A172 (cell line): Measurements from ENCODE around the gene NUF2. TPM values are rescaled to one million over a fixed set of nuclear protein-coding genes. Genes with fewer than 3 reads are reported as not detected.
"Not testable (repeated sequence)": the region's sequence is repeated elsewhere in the genome, so short reads cannot be mapped to it uniquely, and the experiment has no call there.

ENCODE experiments used
- DNase-seq: peaks from one replicate; pipeline ENCODE4 v3.0.0-alpha.2; 2015; ENCODE audit warnings: low spot score
- total RNA-seq: library from RNA; depleted of rRNA; stranded (reverse); fragments of >200 nt; shearing (Covaris generic); gene quantifications from 2 replicates; pipeline ENCODE4 v1.2.3, GENCODE V29; 2014

Gene NUF2
- total RNA-seq, 1 experiment from 2014 or later, result 95.8 TPM

DNA sequence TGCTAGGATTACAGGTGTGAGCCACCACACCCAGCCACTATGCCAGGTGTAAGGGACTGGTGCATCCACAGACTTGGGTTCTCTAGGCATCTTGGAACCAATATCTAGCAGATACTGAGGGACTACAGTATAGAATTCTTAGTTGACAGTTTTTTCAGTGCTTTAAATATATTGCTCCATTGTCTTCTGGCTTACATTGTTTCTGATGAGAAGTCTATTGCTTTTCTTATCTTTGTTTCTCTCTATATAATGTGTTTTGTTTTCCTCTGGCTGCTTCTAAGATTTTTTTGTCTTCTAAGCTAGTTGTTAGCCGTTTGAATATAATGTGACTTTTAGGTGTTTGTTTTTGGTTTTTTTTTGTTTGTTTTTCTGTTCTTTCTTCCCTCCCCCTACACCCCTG, 13.5 kb downstream of the NUF2 start:
- DNase-seq, result no peak

DNA sequence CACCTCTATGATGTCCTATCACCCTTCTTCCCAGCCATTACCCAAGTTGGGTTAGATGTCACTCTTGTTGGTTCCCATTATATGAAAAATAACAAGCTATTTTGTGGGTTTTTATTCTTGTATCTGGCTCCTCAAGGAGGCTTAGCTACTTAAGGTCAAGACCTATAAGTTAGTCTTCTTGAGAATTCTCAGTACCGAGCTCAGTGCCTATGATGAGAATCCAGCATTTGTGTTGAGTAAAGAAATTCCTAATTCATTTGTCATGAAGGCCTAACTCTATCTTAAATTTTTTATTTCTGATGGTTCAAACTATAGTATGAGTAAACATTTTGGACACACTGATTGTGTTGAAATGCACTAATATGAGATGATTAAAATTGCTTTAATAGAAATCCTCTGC, 15.9 kb downstream of the NUF2 start:
- DNase-seq, result no peak

DNA sequence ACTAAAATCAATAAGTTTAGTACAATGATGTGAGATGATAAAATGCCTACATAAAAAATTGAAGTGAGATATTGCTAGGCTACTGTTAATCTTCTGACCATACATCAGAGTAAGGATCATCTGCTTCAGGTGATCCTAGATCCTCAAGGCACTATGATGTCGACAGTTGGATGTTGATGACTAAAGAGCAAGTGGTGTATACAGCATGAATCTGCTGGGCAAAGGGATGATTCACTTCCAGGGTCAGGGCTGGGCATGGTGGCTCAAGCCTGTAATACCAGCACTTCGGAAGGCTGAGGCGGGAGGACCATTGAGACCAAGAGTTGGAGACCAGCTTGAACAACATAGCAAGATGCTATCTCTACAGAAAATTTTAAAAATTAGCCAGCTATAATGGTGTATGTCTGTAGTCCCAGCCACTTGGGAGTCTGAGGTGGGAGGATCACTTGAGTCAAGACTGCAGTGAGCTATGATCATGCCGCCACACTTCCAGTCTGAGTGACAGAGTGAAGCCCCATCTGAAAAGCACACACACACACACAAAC, 24.6 kb downstream of the NUF2 start:
- DNase-seq, result peak; percentile 25

DNA sequence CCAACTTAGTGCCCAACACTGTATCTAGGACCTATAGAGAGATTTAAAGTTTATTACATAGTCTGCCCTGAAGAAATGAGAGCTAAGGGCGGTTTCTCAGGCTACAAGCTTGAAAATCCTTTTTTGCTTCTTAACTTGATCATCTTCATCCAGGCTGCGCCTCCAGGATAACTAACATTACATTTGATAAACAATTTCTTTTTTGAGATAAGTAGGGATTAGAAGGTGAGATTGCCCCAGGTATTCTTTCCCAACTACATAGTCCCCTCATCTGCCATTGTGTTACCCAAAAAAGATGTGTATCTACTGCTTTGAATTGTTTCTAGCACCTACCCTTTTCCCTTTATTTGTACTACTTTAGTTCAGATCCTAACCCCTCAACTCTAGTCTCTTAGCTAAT, 25.4 kb downstream of the NUF2 start:
- DNase-seq, result no peak

DNA sequence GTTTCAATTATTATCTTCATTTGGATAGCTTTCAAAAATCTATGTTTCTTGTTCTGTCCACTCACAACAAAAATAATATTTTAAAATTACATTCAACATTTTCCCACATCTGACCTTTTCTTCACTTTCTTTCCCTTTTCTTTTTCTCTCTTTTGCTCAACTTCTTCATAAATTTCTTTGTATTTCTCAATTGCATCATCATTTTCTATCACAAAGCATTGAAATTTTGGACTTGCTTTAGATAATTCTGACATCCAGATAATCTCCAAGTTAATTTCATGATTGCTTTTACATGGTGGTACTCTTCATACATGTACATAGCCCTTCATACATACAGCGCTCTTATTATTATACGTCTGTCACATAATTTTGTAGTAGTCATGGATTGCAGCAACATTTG, 30.2 kb downstream of the NUF2 start:
- no peak for DNase-seq

DNA sequence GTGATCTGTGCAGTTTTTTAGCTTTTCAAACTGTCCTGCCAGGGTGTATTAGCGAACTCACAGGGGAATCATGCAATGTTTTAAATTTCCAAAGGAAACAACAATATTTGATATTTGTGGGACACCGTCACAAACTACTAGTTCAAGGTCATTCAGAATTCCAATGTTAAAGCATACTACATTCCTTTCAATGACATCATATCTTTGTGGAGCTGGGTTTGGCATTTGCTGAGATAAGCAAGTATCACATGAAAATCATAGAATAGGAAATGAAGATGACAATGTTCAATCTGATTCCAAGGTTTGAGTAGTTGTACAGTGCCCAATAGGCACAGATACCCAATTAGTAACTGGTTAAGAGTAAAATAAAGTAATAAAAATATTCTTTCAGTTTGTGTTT, 35.6 kb downstream of the NUF2 start:
- DNase-seq, result peak; percentile 29

DNA sequence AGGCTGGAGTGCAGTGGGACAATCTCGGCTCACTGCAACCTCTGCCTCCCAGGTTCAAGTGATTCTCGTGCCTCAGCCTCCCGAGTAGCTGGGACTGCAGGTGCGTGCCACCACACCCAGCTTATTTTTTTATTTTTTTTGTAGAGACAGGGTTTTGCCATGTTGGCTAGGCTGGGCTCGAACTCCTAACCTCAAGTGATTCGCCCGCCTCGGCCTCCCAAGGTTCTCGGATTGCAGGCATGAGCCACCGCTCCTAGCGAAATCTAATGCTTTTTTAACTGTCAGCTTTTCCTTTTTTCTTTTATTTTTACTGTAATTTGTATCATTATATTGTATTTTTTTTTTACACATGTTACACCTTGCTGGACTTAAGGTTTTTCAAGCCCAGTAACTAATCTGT, 36.4 kb downstream of the NUF2 start:
- not testable (repeated sequence) for DNase-seq

DNA sequence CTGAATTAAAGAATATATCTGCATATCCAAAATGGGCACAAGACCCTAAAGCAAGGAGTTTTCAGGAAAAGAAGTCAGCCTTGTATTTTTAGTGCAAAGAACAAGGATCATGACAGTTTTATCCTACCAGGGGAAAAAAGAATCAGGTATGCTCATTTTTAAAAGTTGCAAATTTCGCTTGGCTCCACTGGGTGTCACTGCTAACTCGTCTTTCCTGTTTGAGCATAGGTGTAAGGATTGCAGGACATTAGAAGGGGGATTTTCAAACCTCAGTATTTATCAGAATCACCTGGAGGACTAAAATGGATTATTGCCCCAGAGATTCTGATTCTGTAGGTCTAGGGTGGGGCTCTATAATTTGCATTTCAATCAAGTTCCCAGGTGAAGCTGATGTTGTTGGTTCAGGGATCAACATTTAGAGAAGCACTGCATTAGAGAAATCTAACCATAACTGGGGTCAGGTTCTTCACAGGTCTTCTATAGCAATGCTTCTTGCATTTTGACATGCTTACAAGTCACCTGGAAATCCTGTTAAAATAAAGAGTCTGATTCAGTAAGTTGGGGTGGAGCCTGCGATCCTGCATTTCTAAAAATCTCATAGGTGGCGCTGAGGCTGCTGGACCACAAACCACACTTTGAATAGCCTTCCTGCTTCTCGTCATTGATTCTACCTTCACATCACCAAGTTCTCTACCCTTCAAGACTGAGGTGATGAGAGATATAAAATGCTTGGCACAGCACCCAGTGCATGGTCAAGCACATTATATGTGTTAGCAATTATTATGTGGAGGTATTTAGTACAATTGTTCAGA, 39.6 kb downstream of the NUF2 start:
- DNase-seq, result peak; percentile 35

DNA sequence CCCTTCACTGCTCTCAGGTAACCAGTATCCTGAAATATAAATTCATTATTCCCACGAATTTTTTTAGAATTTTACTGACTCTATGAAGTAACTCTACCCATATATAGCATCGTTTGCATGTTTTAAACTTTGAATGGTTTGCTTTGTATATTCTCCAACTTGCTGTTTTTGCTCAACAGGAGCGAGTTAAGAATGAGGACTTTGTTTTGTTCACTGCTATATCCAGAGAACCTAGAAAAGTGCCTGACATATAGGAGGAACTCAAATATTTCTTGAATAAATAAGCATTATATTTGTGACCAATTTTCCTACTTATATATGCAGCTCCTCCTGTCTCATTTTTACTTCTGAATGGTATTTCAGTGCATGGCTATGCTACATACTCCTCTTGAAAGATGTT, 43.4 kb downstream of the NUF2 start:
- no peak for DNase-seq

DNA sequence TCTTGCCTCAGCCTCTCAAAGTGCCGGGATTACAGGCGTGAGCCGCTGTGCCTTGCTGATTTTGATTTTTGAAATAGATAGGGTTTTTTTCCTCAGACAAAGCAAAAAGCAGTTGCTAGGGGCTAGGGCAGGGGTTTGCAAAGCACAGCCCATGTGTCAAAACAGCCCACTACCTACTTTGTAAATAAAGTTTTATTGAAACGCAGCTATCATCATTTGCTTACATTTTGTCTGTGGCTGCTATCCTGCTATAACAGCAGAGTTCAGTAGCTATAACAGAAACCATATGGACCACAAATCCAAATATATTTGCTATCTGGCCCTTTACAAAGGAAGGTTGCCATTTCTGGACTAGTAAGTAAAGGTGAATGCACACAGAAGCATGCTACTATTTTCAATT, 44.8 kb downstream of the NUF2 start:
- no peak for DNase-seq

DNA sequence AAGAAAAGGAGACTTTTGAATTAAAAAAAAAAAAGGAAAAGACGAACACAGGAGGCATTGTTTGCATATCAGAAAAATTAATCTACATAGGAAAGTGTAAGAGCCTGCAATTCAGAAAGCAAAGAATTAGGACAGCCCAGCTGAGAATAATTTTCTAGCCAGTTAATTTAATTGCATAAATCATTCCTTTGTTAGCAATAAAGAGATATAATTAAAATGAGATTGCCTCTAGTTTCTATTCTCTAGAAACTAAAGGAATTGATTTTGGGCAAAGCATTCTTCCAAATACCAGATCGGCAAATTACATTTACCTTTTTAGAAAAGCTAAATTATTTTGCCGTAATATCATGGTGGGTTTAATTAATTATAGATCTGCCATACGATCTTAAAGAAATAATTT, 46.0 kb downstream of the NUF2 start:
- DNase-seq, result no peak

DNA sequence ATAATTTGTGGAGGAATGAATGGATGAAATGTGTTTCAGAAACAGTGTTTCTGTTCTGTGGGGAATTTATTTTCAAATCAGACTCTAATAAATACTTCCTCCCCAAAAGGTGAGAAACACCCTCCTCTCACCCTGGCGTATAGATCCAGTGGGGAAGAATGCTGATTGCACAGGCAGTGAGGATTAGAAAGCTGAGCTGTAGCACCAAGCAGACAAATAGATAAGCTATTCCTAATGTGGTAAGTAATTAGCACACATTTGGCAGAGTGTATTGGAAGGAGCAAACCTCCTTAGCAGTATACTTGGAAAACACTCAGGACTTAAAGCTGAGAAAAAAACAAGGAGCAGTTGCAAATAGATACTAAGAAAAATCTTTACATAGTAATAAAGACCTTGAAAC, 50.8 kb downstream of the NUF2 start:
- DNase-seq, result no peak

DNA sequence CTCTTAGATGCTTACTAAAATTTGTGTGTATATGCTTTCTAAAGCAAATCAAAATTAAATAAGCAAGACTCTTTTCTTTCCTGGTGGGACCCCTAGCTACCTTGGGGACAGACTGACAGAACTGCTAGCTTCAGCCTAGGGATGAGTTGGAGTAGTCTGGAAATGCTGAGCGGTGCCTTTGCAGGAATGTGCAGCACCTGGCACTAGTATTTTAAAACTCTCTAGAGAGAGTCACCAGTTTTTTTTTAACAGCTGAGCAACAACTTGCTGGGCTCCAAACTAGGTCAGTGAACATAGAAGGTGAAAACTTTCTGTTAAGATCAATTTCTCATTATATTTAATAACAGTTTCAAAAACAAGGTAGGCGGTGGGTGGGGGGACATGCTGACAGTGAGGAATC, 56.8 kb downstream of the NUF2 start:
- no peak for DNase-seq

DNA sequence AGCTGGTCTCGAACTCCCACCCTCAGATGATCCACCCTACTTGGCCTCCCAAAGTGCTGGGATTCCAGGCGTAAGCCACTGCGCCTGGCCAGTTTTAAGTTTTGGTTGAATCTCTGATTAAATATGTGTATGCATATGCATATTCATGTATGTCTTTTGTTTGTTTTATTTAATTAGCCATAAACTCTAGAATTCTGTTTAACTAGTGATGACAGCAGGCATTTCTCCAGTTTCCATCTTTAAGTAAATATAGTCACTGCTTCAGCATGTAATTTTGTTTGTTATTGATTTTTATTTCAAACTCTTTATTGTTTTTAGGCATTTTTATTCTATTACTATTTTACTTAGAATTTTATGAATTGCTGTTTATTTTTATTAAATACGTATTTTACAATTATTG, 58.0 kb downstream of the NUF2 start:
- no peak for DNase-seq

DNA sequence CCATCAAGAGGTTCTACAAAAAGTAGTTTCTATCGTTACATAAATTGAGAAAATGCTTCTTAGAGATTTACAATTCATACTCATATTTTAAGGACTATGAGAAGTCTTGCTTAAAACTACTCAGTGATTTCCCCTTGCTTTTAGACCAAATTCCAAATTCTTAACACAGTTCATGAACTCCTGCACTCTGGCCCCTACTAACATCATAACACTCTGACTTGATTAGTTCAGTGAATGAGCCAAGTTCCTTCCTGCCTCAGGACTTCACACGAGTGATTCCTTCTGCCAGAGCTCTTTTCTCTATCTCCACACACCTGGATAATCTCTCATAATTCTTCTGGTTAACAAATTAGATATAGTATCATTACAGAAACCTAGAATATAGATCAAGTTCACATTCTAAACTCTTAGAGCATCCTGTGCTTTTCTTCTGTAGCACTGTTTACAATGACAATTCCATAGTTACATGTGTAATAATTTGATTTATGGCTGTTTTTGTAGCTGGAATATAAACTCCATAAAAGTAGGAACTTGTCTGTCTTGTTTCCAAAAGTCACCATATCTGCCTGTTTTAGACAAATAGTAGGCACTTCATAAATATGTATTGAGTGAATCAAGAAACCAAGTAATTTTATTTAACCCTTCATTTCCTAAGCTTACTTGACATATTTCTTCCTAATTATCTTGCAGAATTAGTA, 59.9 kb downstream of the NUF2 start:
- DNase-seq, result no peak

DNA sequence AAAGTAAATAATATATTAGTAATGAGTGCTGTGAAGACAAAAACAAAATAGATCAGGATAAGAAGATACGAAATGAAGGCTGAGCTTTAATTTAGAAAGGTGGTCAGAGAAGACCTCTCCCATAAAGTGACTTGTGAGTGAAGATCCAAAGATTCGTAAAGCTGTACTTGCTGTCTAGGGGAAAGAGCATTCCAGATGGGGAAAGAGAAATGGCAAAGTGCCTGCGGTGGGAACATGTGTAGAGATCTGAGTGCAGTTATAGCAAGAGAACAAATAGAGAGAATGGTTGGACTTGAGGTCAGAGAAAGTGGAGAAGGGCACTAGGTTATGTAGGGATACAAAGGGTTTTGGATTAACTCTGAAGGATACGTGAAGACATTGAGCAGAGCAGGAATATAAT, 60.6 kb downstream of the NUF2 start:
- DNase-seq, result no peak

DNA sequence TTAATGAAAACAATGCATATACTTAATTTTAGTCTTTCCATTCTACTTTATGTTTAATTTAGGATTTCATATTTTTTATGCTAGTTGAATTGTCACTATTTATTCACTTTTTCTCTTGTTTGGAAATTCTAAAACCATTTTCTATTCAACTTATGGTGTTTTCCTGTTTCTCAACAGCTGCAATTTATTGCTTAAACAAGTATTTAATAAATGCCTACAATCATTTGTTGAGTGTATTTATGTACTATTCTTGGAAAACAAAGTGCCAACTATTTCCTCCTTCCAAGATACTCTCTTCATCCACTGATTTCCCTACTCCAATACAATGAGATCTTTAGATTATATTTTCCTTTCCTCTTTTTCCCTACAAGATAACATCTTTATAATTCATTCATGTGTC, 65.4 kb downstream of the NUF2 start:
- DNase-seq, result no peak

DNA sequence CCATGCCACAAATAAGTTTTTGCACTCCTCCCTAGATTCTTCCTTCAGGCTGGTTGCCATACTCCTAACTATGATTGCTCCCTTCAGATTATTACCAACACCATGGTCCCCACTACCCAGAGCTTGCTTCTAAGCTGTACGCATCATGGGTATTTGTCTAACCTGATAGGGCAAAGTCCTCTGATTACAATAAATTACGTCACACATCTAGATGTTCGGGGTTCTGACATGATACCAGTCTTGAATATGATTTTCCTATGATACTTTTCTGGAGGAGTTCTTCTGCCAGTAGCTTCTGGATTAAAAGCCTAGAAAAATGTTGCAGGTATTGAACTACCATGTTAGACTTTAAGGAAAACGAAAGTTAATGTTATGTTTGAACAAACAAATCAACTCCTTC, 67.2 kb downstream of the NUF2 start:
- DNase-seq, result no peak

DNA sequence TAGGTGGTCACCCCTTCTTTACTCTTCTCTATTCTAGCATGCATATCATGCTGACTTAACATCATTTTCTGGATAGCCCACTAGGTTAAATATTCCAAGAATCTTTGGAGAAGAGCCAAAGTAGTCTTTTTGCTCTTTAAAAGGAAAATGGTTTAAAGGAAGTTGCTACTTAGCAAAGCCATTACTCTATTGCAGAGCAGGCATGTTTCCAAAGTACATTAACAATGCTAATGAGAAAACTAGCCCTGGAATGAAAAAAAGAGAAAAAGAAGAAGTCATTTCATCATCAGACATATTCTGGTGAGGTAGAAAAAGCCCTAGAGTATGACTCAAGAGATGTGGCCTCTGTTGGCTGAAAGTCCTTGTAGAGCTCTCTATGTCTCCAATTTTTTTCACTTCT, 74.0 kb downstream of the NUF2 start:
- DNase-seq, result peak; percentile 10

DNA sequence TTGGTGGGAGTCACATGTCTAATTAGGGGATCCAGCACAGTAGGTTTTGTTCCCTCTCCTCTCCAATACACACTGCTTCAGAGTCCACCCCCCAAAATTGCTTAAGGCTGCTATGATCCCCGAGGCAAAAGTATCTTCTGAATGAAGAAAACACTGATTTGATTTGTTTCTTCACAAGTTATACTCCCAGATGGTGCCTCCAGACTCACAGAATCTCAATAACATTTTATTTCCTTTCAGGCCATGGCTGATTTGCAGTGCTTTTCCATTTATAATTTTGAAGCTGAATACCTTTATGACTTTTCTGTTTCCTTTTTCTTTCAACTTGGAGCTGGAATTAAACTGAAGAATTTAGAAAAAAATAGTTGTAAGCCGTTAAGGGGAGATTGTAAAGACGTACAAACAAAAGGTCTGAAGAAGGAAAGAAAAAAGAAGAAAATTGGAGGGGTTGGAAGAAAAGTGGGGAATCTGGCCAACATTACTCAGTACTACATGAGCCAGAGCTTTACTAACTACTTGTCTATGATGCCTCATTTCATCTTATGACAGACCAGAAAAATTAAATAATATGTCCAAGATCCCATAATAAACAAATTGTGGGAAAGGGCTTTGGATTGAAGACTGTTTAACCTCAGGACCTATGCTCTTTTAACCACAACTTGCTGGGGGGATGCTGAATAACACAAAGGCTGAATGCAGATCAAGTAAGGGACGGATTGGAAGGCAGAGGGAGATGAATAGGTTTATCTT, 75.9 kb downstream of the NUF2 start:
- DNase-seq, result no peak

DNA sequence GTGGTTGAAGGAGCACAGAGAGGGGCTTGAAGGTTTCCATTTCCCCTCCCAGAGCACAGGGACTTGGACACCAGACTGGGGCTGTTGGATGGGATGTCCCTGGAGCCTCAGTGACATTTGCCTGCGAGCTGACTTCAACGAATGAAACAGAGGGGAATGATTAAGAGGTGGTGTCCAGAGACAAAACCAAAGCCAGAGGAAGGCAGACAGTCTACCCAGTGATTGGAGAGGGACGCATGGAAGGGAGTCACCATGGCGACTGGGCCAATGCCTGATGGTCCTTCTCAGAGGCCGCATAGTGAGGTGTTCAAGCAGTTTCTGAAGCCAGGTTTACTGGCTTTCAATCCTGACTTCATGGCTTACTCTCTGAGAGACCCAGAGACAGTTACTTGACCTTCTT, 77.2 kb downstream of the NUF2 start:
- DNase-seq, result no peak

DNA sequence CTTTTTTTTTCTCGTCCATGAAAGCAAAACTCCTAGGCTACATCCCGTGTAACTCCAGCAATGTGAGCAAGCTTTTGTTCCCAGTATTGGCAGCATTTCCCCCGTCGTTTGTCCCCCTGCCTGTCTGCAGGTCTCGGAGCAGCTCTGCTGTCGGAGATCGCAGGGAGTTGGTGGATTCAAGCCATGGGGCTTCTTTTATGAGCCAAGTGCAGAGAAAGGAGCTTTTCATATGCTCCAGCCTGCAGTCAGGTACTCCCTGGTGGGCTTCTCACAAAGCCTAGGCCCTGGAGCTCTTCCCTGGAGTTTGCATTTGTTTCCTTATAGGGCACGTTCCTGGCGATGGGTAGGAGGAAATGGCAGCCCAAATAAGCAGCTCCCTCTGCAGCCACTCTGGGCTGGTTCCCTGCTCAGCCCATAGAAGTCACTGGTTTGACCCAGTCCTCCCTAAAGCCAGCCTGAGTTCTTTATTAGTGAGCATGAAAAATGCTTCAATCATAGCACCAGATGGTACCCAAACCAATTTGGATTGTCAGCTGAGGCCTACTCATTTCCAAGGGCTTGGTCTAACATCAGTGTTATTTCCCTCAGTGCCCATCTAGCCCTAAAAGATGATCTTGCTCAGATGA, 78.3 kb downstream of the NUF2 start:
- DNase-seq, result no peak
